ENCODE data around the gene GIMAP2. TPM values are rescaled to one million over a fixed set of nuclear protein-coding genes. Genes with fewer than 3 reads are reported as not detected.

The GIMAP2 gene
- total and polyA plus RNA-seq, 12 donors = 2.1 to 17.5 (median 4.8) TPM

GRCh38 chr7:150737265-150738055 is 52.0 kb downstream of the GIMAP2 start, which contains the start of gene GIMAP5:
TSS of gene GIMAP5 (plus strand) at chr7:150737418. CDS start at chr7:150740885, 3,467 bp downstream.
- Histone ChIP-seq H3K27me3 (no peaks in the 10 kb centered on the region), H3K27ac (peak within 1 kb of the TSS; percentile 66 to 93 (median 88)), H3K4me1 (peaks cover 0 to 39% (median 30%) of the 10 kb centered on the region in 9 donors), H3K36me3 (peaks cover 0 to 27% (median 9%) of the 10 kb centered on the region in 9 donors), H3K9me3 (no peaks in the 10 kb centered on the region), H3K4me3 (peak within 1 kb of the TSS; percentile 8 to 68 (median 60))
- intact Hi-C loops (cut with DNase I) = loop anchor here in 6 of 10 donors (2.0 to 10.0 kb wide), 9 partner anchors 17 to 290 kb away; partner anchors contain the start of genes GIMAP6 (in 5 of the 6), GIMAP8 (in 3 of the 6), GIMAP2 (in 1 of the 6) and GIMAP4 (in 1 of the 6)
- 37 to 49% methylated on average over 14 of the region's 14 CpGs for WGBS, 2 donors
- no peak for TF ChIP-seq CTCF (IDR thresholded peaks at IDR 0.05)
- DNase-seq (no peak), ATAC-seq (peak; percentile 58 to 78 (median 74))

DNA sequence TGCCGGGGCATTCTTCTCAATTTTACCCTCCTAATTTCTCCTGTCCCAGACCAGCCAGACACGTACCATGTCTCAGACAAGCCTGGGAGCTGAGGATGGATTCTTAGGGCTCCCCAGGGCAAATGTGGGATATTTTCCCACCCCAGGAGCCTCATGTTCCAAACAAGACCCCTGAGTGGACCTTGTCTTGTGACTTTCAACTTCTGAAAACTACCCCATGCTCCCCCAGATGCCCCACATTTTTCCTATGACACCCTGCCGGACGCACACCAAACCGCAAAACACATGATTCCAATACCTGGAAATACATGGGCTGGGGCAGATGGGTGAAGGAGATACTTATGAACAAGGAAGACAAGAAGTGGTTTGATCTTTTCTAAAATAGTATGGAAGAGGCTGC is 52.6 kb downstream of the GIMAP2 start:
- ATAC-seq = peak in 3 of 8 donors; percentile 20 to 29 (median 24)

DNA sequence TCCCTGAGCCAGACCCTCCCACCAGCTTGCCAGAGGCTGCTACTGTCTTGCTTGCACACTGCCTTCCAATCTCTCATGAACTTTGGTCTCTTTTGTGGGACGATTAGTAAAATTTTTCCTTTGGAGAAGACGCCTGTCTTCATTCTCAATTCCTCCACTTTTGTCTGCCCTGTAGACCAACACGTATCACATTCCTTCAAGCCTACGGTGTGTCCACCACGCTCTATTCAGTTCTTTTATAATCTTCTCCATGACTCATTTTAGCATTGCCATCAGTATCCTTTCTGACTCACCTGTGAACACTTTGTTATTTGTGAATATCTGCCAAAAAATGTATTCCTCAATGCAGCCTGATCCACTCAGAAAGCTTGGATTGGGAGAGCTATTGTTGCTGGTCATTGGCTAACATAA is 53.1 kb downstream of the GIMAP2 start:
- no peaks in the 10 kb centered on the region for H3K9me3 ChIP-seq
- H3K27ac ChIP-seq = peak overlapping the region; percentile 66 to 93 (median 88)
- H3K27me3 ChIP-seq = no peaks in the 10 kb centered on the region
- peak overlapping the region; percentile 8 to 68 (median 60) for H3K4me3 ChIP-seq
- intact Hi-C loops (cut with DNase I) = loop anchor here in 6 of 10 donors (2.0 to 10.0 kb wide), 9 partner anchors 16 to 291 kb away; partner anchors contain the start of genes GIMAP6 (in 5 of the 6), GIMAP8 (in 3 of the 6), GIMAP2 (in 1 of the 6) and GIMAP4 (in 1 of the 6)
- no peak for TF ChIP-seq CTCF (IDR thresholded peaks at IDR 0.05)
- peaks cover 4 to 51% (median 42%) of the 10 kb centered on the region in 9 donors for H3K4me1 ChIP-seq
- peaks cover 0 to 38% (median 11%) of the 10 kb centered on the region in 9 donors for H3K36me3 ChIP-seq
- 66 to 75% methylated on average over 5 of the region's 5 CpGs for WGBS, 2 donors
- ATAC-seq (peak in 6 of 8 donors; percentile 3 to 55 (median 28)), DNase-seq (no peak)

More for the DNA sequence above, 52.6 kb downstream of the GIMAP2 start:
- 57 to 68% methylated on average over 5 of the region's 5 CpGs for WGBS, 2 donors
- TF ChIP-seq CTCF (IDR thresholded peaks at IDR 0.05) = no peak
- intact Hi-C loops (cut with DNase I) = loop anchor here in 6 of 10 donors (2.0 to 10.0 kb wide), 9 partner anchors 17 to 291 kb away; partner anchors contain the start of genes GIMAP6 (in 5 of the 6), GIMAP8 (in 3 of the 6), GIMAP2 (in 1 of the 6) and GIMAP4 (in 1 of the 6)
- Histone ChIP-seq H3K27me3 (no peaks in the 10 kb centered on the region), H3K4me1 (peaks cover 2 to 46% (median 37%) of the 10 kb centered on the region in 9 donors), H3K9me3 (no peaks in the 10 kb centered on the region), H3K27ac (peak overlapping the region; percentile 66 to 93 (median 88)), H3K4me3 (peak overlapping the region; percentile 8 to 68 (median 60)), H3K36me3 (peaks cover 0 to 33% (median 9%) of the 10 kb centered on the region in 9 donors)
- DNase-seq = no peak

GRCh38 chr7:150739033-150739432 is 53.5 kb downstream of the GIMAP2 start:
- peak overlapping the region in 9 of 10 donors; percentile 81 to 93 (median 89) for H3K27ac ChIP-seq

More at GRCh38 chr7:150739033-150739432, 53.5 kb downstream of the GIMAP2 start:
- Histone ChIP-seq H3K36me3 (peaks cover 0 to 43% (median 11%) of the 10 kb centered on the region in 9 donors), H3K4me3 (peak overlapping the region; percentile 2 to 68 (median 60)), H3K4me1 (peaks cover 4 to 55% (median 46%) of the 10 kb centered on the region in 9 donors), H3K9me3 (no peaks in the 10 kb centered on the region), H3K27me3 (no peaks in the 10 kb centered on the region)
- peak in 6 of 8 donors; percentile 39 to 73 (median 61) for ATAC-seq
- DNase-seq = no peak
- intact Hi-C loops (cut with DNase I) = loop anchor here in 6 of 10 donors (2.0 to 10.0 kb wide), 9 partner anchors 16 to 292 kb away; partner anchors contain the start of genes GIMAP6 (in 5 of the 6), GIMAP8 (in 3 of the 6), GIMAP2 (in 1 of the 6) and GIMAP4 (in 1 of the 6)
- TF ChIP-seq CTCF (IDR thresholded peaks at IDR 0.05) = peak in 7 of 9 donors; percentile 26 to 64 (median 52)
